Measurements from ENCODE around the gene ORC1. TPM values are rescaled to one million over a fixed set of nuclear protein-coding genes. Genes with fewer than 3 reads are reported as not detected.
A peak's percentile ranks its signal among the peaks of the same experiment; 100 is the strongest.

Gene ORC1
- total RNA-seq, 1 experiment from 2014 or later: 25.6 TPM

GRCh38 chr1:52355436-52355835 is 48.8 kb downstream of the ORC1 start:
- POLR2A ChIA-PET: no interaction called here
- CTCF ChIA-PET: no interaction called here
- H3K36me3 ChIP-seq (ENCODE audit: control insufficient read depth in 1 of 2, insufficient read depth in 2 of 2, low read length in 2 of 2): peaks cover 46 to 48% of the 10 kb centered on the region in 2 experiments
- H3K27me3 ChIP-seq (ENCODE audit: insufficient read depth, low read length): no peaks in the 10 kb centered on the region
- BruUV-seq (replicated peaks): TSS peak; percentile 12
- no peak overlapping the region for H3K9ac ChIP-seq (ENCODE audit: low read length)
- ATAC-seq (no peak), DNase-seq (ENCODE audit: low read depth, low spot score) (no peak)
- H3K79me2 ChIP-seq (ENCODE audit: insufficient read depth, low read length): no peaks in the 10 kb centered on the region
- intact Hi-C loops (cut with micrococcal nuclease): no loop called here
- no peaks in the 10 kb centered on the region for H3K4me1 ChIP-seq (ENCODE audit: control insufficient read depth in 1 of 2, insufficient read depth in 2 of 2, low read length in 2 of 2)
- H4K20me1 ChIP-seq (ENCODE audit: insufficient read depth): no peaks in the 10 kb centered on the region
- no peak for TF ChIP-seq POLR2AphosphoS5 (IDR thresholded peaks at IDR 0.05; ENCODE audit: low read depth, low read length)
- TF ChIP-seq SIN3A (IDR thresholded peaks at IDR 0.05; ENCODE audit: low read depth): no peak
- TF ChIP-seq POLR2A (IDR thresholded peaks at IDR 0.05; ENCODE audit: borderline replicate concordance, extremely low read depth, insufficient read depth, insufficient read length): no peak
- TF ChIP-seq CBX3 (IDR thresholded peaks at IDR 0.05; ENCODE audit: low read depth): no peak
- no peak for TF ChIP-seq CTCF (IDR thresholded peaks at IDR 0.05 in 2 of 3, conservative IDR thresholded peaks at IDR 0.05 in 1 of 3; ENCODE audit: borderline replicate concordance in 1 of 3, insufficient read depth in 1 of 3, low read depth in 2 of 3, low read length in 2 of 3)
- no peak for TF ChIP-seq FOSL1 (IDR thresholded peaks at IDR 0.05; ENCODE audit: low read depth)
- no peak for TF ChIP-seq SRF (IDR thresholded peaks at IDR 0.05; ENCODE audit: low read depth)
- TF ChIP-seq TCF7L2 (IDR thresholded peaks at IDR 0.05; ENCODE audit: borderline replicate concordance, extremely low read depth, insufficient read depth, insufficient read length): no peak
- no peak for TF ChIP-seq ZBTB33 (IDR thresholded peaks at IDR 0.05; ENCODE audit: extremely low read depth, insufficient replicate concordance, low read length)
- TF ChIP-seq YY1 (IDR thresholded peaks at IDR 0.05; ENCODE audit: extremely low read depth, insufficient replicate concordance, low read depth, low read length): no peak
- TF ChIP-seq ATF3 (IDR thresholded peaks at IDR 0.05): no peak
- no peak for TF ChIP-seq ZNF274 (IDR thresholded peaks at IDR 0.05; ENCODE audit: low read depth, low read length)
- no peak for TF ChIP-seq SP1 (IDR thresholded peaks at IDR 0.05; ENCODE audit: low read depth)
- TF ChIP-seq EZH2 (IDR thresholded peaks at IDR 0.05): no peak
- no peak for TF ChIP-seq CEBPB (IDR thresholded peaks at IDR 0.05; ENCODE audit: low read depth)
- TF ChIP-seq EZH2phosphoT487 (IDR thresholded peaks at IDR 0.05; ENCODE audit: borderline replicate concordance): no peak
- no peaks in the 10 kb centered on the region for H3K9me2 ChIP-seq (ENCODE audit: insufficient read depth)
- no peak overlapping the region for H3K4me3 ChIP-seq (replicated peaks in 1 of 2; ENCODE audit: low read depth in 1 of 2, low read length in 2 of 2)
- H3K27ac ChIP-seq (ENCODE audit: low read depth, low read length): no peak overlapping the region
- H3K9me3 ChIP-seq (ENCODE audit: control insufficient read depth in 1 of 2, insufficient read depth in 1 of 2, low read depth in 1 of 2, low read length in 2 of 2): no peaks in the 10 kb centered on the region
- H2AFZ ChIP-seq (ENCODE audit: low read depth, low read length, poor library complexity, severe bottlenecking): no peak overlapping the region
- RAD21 ChIA-PET (ENCODE audit: low non-redundant PET in 1 of 2, low total read pairs in 2 of 2, uncharacterized antibody in 2 of 2, unreplicated experiment in 2 of 2): no interaction called here
- no peak overlapping the region for H3K4me2 ChIP-seq (ENCODE audit: low read length)

All from HCT116 (cell line).